GM18858 (cell line): ENCODE results near the gene FBXL13.
"Not testable (repeated sequence)": the region's sequence is repeated elsewhere in the genome, so short reads cannot be mapped to it uniquely, and the experiment has no call there.

Source experiments
- ATAC-seq: cut with Tn5 transposase; IDR thresholded peaks from one replicate; pipeline ENCODE4 v1.9.1; 2021; ENCODE audit not compliant: unreplicated experiment

The FBXL13 gene

DNA sequence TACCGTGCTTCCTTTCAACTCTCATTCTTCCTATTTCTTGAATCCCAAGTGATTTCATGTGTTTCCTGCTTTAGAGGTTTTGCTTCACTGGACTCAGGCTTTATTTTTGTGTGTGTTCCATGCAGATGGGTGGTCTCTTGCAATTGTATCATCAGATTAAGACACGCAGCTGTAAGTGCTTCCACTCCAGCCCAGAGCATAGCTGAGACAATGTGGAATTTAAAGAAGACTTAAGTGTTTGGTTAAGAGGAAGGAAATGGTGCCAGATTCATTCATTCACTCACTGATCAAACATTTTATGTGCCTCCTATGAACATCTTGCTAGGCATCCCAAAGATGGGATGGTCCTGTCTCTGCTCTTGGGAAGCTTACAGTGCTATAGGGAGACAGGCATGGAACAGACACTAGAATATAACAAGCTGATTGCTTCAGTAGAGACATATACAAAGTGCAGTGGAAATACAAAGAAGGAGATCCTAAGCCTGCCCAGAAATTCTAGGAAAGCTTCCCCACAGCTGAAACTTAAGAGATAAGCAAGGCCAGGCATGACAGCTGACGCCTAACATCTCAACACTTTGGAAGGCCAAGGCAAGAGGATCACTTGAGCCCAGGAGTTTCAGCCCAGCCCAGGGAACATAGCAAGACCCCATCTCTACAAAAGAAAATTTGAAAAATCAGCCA lies 207.9 kb downstream of the FBXL13 start:
- ATAC-seq, result no peak

DNA sequence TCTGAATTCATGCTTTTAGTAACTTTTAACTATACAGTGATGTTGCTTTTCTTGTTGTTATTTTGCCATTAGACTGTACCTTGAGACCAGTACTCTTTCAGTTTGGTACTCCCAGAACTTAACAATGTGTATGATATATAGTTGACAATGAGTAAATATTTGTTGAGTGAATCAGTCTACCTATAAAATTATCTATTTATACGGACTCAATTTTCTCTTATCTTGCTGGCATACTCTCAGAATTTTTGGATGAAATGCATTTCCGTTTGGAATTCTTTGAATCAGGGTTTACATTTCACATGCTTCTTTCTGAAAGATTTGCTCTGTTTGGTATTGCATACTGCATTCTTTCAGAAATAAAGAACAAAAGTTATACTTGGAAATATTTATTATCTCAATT lies 209.6 kb downstream of the FBXL13 start:
- no peak for ATAC-seq

DNA sequence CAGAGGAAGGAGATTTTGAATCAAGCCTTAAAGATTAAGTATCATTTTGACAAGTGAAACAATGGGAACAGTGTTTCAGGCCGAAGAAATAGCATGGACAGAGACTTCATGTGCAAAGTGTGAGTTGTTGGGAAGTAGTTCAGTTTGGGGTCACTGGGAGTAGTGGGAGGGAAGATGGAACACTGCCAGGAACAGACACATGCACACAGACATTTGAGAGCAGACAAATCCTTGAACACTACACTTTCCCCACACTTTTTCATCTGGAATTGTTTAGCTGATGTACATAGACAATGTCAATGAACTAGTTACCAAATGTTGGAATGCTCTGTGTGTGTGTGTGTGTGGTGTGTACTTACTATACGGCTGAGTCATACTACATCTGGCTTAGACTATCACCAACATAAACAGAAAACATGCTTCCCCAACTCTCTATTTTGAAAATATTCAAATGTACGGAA lies 214.2 kb downstream of the FBXL13 start:
- no peak for ATAC-seq

DNA sequence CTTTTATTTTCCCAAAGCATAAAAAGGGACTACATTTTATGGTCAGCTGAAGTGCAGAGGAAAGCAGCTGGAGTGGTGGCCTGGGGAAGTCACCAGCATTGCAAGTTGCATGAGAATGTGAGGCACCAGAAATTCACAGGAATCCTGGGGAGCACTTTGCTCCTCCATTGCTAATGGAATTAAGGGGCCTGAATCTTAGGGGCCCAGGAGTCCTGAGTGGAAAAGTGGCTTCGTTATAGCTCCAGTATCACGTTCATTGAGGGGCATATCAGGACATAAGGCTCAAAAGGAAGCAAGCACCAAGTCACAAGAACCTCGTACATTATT lies 214.8 kb downstream of the FBXL13 start:
- ATAC-seq, result no peak

DNA sequence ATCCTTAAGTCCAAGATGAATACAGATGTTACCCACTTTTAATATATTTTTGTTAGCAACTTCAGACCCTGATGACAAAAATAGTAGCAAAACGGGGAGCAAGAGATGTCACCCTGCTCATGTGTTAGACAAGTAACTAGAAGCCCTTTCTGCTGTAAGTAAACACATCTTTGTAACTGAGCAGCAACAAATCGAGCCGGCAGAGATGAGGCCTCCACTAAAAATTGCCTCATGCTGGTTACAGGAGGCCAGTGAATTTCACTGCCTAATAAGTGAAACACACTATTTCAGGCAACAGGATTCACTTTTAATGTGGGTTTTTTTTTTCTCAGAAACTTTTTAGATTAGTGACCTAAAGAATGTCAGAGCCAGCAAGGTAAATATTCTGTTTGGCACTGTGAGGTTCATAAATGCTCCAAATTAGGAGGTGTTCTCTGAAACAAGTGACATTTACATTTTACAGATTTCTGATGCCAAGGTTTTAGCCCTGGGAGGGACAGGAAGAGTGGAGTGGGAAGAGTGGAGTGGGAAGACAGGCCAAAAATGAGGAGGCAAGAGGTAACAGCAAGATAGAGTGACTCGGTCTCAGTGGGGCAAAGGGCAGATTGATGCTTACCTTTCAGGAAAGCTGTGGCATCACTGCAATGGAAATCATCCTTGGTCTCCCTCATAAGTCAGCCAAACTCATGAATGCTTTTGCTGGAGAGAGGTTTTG lies 215.4 kb downstream of the FBXL13 start:
- no peak for ATAC-seq

DNA sequence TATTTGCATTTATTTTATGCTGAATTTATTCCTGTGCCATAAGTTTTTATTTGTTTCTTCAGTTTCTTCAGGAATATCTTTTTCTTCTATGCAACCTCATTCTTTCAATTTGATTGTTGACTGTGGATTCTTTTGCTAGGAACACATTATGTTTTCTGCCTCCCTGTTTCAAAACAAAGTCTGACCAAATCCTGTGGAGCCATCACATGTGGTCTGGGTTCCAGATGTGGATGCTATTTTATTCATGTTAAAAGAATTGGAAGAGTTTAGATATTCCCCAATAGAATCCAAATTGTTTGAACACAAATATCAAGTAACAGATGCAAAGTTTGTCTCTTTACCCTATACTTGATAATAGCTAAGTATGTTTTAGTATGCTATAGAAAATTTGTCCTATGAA lies 218.6 kb downstream of the FBXL13 start:
- ATAC-seq, result no peak

DNA sequence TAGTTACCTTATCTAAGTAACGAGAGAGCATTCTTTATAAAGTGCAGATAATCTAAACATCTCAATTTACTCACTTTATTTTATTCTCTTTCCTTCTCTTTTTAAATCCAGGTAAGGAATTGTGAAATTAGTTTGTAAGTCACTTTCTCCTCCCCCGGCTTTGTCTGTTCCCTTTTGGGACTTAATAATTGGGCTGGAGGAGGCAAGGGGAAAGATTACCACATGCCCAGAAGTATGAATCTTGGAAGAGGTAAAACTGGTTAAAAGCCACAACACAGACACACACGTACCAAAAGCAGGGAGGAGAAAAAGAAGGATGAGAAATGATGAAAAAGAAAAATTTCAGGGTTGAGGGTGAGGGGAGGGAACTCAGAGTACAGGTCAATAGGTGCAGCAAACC lies 225.1 kb downstream of the FBXL13 start:
- no peak for ATAC-seq

DNA sequence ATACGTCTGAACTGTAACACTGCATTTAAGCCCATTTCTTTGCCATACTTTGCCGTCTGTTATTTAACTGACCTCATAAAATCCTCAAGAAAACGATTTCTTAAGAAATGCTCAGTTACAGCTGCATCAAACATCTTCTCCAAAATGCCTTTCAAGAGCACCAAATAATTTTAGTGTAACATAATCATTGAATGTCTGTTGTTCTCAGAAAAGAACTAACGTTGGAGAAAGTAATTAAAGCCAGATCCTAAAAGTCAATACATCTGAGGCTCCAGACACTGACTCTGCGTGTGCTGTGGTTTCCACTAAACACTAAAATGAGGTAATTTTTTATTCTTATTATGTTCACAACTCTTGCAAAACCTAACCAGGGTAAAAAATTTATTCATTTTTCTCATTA lies 225.5 kb downstream of the FBXL13 start:
- no peak for ATAC-seq

DNA sequence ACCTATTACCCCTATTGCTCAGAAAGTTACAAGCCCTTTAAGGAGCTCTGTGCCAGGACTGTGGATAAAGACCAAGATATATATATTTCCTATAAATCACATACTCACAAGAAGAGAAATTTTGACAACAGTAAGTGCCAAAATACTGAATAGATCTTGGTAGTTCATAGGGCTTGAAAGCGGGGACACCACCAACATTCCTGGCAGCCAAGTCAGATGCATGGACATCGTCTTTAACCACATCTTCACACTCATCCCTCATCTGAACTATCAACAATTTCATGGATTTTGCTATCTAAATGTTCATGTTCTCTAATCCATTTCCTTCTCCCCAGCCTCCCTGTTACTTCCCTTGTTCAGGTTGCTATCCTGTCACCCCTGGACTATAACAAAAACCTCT lies 229.2 kb downstream of the FBXL13 start:
- no peak for ATAC-seq

DNA sequence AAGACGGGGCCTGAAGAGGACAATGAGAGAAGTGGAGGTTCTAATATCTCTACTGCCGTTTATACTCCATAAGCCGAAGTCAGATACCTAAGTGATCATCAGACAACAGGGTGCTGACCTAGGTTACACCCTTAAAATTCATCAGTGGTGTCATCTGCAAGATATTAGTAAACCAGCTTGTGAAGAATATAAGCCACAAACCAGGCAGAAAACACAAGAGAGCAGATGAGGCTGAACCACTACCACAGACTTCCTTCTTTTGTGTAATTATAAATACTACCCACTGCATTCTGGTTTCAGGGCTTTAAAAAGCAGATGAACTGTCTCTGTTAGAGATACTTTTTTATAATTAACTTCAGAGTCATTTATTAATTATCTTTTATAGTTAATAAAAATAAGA lies 230.7 kb downstream of the FBXL13 start:
- ATAC-seq, result peak; percentile 85

DNA sequence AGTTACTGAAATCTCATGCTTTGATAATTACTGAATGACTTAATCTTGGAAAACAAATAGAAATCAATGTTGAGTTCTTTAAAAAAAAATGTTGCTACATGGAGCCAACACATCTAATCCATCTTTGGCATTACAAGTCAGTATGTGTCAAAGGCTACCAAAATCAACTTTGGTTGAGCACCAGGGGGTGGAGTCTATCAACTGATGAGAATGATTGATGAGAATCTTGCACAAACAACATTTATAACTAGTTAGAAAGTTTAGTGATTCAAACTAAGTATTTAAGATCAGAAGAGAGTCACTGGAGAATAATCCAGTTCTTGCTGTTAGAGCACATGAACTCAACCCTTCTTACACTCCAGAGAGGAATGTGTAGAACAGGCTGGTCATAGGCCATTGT lies 232.3 kb downstream of the FBXL13 start:
- no peak for ATAC-seq

DNA sequence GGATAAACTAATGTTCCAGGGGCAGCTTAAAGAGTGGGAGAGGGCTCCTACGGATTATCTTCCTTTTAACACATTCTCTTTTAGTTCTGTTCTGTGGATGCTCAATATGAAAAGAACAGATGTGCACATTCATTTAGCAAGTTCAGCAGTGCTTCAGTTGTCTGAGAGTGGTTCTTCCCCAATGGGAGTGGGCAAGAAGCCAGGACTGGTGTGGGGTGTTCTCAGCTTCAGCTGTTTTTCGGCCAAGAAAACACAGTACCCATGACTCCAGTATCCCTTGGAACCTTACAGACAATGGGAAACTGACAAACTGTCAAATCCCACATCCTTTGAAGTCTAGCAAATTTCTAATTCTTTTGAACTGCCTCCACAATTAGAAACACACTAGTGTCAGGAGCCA lies 233.3 kb downstream of the FBXL13 start:
- no peak for ATAC-seq

DNA sequence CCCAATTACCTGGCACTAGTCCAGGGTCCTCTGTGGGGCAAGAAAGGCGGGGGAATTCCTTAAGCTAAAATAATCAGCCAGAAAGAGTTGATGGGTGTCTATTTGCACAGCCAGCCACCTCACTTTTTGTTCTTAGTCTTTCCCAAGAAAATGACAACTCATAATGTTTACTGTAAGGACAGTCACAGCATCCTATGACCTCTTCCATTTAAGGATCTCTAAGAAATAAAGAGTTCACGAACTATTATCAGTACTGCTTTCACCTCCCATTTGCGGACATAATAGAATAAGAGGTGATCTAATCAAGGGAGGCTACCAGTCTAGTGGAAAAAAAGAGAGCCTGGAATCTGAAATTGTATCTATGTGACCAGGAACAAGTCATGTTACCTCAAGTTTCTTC lies 234.2 kb downstream of the FBXL13 start:
- ATAC-seq, result no peak

DNA sequence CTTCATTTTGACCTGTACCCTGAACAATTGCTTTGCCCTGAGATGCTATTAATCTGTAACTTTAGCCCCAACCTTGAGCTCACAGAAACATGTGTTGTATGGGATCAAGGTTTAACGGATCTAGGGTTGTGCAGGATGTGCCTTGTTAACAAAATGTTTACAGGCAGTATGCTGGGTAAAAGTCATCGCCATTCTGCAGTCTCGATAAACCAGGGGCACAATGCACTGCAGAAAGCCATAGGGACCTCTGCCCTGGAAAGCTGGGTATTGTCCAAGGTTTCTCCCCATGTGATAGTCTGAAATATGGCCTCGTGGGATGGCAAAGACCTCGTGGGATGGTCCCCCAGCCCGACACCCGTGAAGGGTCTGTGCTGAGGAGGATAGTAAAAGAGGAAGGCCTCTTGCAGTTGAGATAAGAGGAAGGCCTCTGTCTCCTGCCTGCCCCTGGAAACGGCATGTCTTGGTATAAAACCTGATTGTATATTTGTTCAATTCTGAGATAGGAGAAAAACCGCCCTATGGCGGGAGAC lies 236.0 kb downstream of the FBXL13 start:
- ATAC-seq, result not testable (repeated sequence)

DNA sequence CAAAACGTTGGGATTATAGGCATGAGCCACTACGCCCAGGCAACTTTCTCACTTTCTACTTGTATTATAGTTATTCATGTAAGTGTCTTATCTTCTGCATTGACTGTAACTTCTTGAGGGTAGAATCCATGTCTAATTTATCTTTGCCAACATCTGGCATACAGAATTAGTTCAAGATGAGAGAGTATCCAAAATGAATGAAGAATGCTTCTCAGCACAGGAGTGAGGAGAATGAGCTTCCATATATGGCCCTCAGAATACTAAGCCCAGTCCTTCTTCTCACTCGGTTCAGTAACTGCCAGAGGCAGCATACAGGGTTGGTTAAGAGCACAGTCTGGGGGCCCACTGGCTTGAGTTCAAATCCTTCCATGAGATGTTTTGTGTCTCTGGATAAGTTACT lies 236.8 kb downstream of the FBXL13 start:
- no peak for ATAC-seq

DNA sequence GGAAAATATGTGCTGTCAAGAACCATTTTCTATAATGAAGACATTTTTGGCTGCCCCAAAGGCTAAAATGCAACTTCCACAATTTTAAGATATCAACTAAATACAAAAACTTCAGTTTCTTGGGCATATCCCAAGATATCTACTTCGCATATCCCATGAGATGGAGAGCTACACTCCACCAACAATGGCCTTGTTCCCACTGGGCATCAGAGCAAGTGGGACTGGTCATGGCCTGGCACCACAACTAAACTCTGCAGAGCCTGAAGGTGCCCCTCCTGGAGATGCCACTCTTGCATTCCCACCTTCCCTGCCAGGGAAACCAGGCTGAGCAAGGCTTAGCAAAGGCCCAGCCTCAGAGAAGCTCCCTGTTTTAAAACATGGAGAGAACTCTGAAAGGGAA lies 237.6 kb downstream of the FBXL13 start:
- ATAC-seq, result no peak

DNA sequence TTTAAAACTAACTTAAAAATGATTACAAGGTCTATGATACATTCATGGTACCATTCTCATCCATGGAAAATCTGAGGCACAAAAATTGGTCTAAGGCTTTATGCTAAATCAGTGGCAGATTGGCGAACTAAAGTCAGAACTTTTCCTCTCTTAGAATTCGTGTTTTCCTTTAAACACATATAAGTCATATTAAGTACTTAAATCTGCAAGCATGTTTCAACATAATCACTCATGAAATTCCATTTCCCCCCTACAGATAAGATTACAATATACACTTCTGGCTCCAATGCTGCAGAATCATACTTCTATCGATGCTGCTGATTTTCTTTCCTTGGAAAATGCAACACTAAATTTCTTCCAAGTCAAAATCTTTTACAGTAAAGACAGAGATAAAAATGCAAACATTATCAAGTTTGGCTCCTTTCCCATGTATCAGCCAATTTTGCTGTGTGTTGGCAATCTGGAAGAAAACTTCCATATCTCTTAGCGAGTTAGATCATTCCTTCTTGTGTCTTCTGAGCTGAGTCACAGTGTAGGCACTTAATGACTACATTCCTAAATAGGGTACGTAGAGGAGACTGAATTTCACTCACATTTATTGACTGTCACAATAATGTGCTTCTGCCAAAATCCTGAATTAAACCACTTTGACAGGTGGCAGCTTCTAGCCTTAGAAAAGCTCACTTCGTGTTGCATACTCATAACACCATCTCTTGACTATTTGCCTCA lies 238.2 kb downstream of the FBXL13 start:
- no peak for ATAC-seq

DNA sequence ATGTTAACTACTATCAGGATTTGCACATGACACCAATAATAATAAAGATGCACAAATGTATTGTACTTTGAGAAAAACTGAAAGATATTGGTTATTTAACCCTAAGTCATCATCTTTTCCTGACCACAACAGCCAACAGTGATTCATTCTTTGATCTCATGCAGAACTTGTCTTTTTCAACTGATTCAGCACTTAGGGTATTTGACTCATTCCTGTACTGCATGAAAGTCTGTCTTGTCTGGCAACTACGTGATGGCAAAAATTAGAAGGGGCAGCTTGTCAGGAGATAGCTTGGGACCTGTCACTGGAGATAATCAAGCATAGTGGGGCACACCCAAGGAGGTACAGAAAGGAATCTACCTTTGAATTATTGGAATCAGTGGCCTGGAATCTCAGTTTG lies 239.6 kb downstream of the FBXL13 start:
- ATAC-seq, result peak; percentile 96

DNA sequence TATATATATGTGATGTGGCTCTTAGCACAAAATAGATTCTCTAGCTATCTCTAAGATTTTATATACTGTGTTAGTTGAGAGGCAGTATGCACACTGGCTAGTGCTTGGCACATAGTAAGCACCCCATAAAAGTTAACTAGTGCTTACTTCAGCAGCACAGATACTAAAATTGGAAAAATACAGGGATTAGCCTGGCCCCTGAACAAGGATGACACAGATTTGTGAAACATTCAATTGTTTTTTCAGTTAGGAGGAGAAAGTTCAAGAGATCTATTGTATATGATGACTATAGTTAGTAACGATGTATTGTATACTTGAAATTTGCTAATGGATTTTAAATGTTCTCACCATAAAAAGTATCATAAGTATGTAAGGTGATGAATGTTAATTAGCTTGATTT lies 240.1 kb downstream of the FBXL13 start:
- ATAC-seq, result no peak

DNA sequence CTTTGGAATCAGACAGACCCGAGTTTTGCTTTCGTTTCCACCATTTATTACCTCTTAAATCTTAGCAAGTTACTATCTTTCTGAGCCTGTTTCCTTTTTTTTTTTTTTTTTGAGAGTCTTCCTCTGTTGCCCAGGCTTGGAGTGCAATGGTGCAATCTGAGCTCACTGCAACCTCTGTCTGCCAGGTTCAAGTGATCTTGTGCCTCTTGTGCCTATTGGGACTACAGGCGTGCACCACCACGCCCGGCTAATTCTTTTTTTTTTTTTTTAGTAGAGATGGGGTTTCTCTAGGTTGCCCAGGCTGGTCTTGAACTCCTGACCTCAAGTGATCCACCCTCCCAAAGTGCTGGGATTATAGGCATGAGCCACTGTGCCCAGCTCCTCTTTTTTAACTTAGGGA lies 241.3 kb downstream of the FBXL13 start:
- ATAC-seq, result no peak

DNA sequence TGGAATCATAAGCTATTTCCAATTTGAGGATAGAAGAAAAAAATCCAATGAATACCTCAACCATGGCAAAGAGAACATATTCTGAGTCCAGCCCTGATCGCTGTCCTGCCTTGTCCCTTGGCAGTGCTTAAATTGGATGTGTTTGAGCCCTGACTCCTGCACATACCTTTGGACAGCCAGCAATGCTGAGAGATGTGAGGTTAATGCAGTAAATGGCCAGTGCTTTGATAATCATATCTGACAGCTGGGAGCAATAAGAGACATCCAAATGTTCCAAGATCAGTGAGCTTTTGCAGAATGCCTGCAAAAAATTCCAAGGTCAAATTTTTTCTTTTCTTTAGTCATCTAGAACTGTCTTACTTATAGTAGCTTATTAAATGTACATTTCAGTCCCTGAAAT lies 241.9 kb downstream of the FBXL13 start:
- no peak for ATAC-seq

DNA sequence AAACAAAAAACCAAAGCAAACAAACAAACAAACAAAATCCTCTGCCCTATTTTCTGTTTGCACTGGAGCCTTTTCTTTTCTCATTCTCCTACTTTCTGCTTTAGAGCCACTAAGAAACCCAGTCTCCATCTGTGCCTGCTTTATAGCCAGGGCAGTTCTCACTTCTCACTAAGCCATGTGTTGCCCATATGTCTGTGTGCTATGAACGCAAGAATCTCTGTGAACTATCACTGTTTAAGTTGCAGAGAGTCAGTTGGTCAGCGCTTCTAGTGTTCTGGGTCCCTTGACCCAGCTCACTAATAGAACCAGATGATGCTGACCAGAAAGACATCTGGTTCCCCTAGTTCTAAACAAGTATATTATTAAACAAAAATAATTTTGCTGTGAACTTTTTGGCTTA lies 244.4 kb downstream of the FBXL13 start:
- ATAC-seq, result no peak
